ENCODE results near the gene ERLIN1. TPM values are rescaled to one million over a fixed set of nuclear protein-coding genes. Genes with fewer than 3 reads are reported as not detected.

ERLIN1 gene
- polyA plus RNA-seq, 1 donor (not counting 4 experiments of a cell fraction or from before 2014, with no cell fraction given): 45.6 TPM

- dilution Hi-C loops (cut with MboI; ENCODE audit: extremely low pct_ligation_motif_present, low sequenced_read_pairs): no loop called here
- no peaks in the 10 kb centered on the region for H3K9me3 ChIP-seq (ENCODE audit: control insufficient read depth, low read depth, low read length)
- TF ChIP-seq EZH2 (IDR thresholded peaks at IDR 0.05; ENCODE audit: low read length): no peak
- TF ChIP-seq, protein P1, sequence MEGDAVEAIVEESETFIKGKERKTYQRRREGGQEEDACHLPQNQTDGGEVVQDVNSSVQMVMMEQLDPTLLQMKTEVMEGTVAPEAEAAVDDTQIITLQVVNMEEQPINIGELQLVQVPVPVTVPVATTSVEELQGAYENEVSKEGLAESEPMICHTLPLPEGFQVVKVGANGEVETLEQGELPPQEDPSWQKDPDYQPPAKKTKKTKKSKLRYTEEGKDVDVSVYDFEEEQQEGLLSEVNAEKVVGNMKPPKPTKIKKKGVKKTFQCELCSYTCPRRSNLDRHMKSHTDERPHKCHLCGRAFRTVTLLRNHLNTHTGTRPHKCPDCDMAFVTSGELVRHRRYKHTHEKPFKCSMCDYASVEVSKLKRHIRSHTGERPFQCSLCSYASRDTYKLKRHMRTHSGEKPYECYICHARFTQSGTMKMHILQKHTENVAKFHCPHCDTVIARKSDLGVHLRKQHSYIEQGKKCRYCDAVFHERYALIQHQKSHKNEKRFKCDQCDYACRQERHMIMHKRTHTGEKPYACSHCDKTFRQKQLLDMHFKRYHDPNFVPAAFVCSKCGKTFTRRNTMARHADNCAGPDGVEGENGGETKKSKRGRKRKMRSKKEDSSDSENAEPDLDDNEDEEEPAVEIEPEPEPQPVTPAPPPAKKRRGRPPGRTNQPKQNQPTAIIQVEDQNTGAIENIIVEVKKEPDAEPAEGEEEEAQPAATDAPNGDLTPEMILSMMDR (optimal IDR thresholded peaks at IDR 0.05 in 1 of 3, IDR thresholded peaks at IDR 0.05 in 1 of 3, conservative IDR thresholded peaks at IDR 0.05 in 1 of 3; ENCODE audit: extremely low read depth in 1 of 3, insufficient read depth in 2 of 3, low read length in 3 of 3): no peak
- H3K4me1 ChIP-seq (ENCODE audit: control insufficient read depth, extremely low read depth, insufficient read depth, low read length): no peaks in the 10 kb centered on the region
- no peak for FAIRE-seq
- no peaks in the 10 kb centered on the region for H3K27me3 ChIP-seq (ENCODE audit: control insufficient read depth, extremely low read depth, insufficient read depth, low read length)
- H3K4me3 ChIP-seq (ENCODE audit: control insufficient read depth in 2 of 3, extremely low read depth in 1 of 3, insufficient read depth in 2 of 3, low read depth in 1 of 3, low read length in 3 of 3): no peak overlapping the region
- H2AFZ ChIP-seq (ENCODE audit: control insufficient read depth, low read length): no peak overlapping the region
- no peak overlapping the region for H3K4me2 ChIP-seq (ENCODE audit: control insufficient read depth, extremely low read depth, insufficient read depth, low read depth, low read length)
- H3K27ac ChIP-seq (ENCODE audit: control insufficient read depth, insufficient read depth, low read length): no peak overlapping the region
- DNase-seq (ENCODE audit: low read depth, low spot score): no peak
- H3K36me3 ChIP-seq (ENCODE audit: control insufficient read depth in 2 of 2, extremely low read depth in 1 of 2, insufficient read depth in 2 of 2, low read length in 2 of 2): peaks cover 9 to 14% of the 10 kb centered on the region in 2 experiments
- H3K9ac ChIP-seq (ENCODE audit: control insufficient read depth, extremely low read depth, insufficient read depth, low read length): no peak overlapping the region
- no peaks in the 10 kb centered on the region for H4K20me1 ChIP-seq (ENCODE audit: control insufficient read depth, extremely low read depth, insufficient read depth, low read length)
- no peaks in the 10 kb centered on the region for H3K9me1 ChIP-seq (ENCODE audit: control insufficient read depth, extremely low read depth, insufficient read depth, low read length)
- H3K79me2 ChIP-seq (ENCODE audit: control insufficient read depth, insufficient read depth, low read length): no peaks in the 10 kb centered on the region
Measured at GRCh38 chr10:100204370-100204769, 18.5 kb upstream of the ERLIN1 start.

DNA sequence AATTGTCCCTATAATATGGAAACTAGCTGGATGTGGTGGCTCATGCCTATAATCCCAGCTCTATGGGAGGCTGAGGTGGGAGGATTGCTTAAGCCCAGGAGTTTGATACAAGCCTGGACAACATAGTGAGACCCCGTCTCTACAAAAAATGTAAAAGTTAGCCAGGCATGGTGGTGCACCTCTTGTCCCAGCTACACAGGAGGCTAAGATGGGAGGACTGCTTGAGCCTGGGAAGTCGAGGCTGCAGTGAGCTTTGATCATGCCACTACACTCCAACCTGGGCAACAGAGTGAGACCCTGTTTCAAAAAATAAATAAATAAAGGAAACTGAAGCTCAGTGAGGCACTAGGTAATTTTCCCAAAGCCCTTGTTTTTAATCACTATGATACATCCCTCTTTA lies 15.7 kb upstream of the ERLIN1 start:
- no peaks in the 10 kb centered on the region for H3K27me3 ChIP-seq (ENCODE audit: control insufficient read depth, extremely low read depth, insufficient read depth, low read length)
- no peak overlapping the region for H2AFZ ChIP-seq (ENCODE audit: control insufficient read depth, low read length)
- H4K20me1 ChIP-seq (ENCODE audit: control insufficient read depth, extremely low read depth, insufficient read depth, low read length): no peaks in the 10 kb centered on the region
- no peak for TF ChIP-seq EZH2 (IDR thresholded peaks at IDR 0.05; ENCODE audit: low read length)
- TF ChIP-seq, protein P1 (optimal IDR thresholded peaks at IDR 0.05 in 1 of 3, IDR thresholded peaks at IDR 0.05 in 1 of 3, conservative IDR thresholded peaks at IDR 0.05 in 1 of 3; ENCODE audit: extremely low read depth in 1 of 3, insufficient read depth in 2 of 3, low read length in 3 of 3): no peak
- H3K9me1 ChIP-seq (ENCODE audit: control insufficient read depth, extremely low read depth, insufficient read depth, low read length): no peaks in the 10 kb centered on the region
- H3K4me2 ChIP-seq (ENCODE audit: control insufficient read depth, extremely low read depth, insufficient read depth, low read depth, low read length): no peak overlapping the region
- no peak overlapping the region for H3K9ac ChIP-seq (ENCODE audit: control insufficient read depth, extremely low read depth, insufficient read depth, low read length)
- H3K4me3 ChIP-seq (ENCODE audit: control insufficient read depth in 2 of 3, extremely low read depth in 1 of 3, insufficient read depth in 2 of 3, low read depth in 1 of 3, low read length in 3 of 3): no peak overlapping the region
- H3K79me2 ChIP-seq (ENCODE audit: control insufficient read depth, insufficient read depth, low read length): no peaks in the 10 kb centered on the region
- no peaks in the 10 kb centered on the region for H3K4me1 ChIP-seq (ENCODE audit: control insufficient read depth, extremely low read depth, insufficient read depth, low read length)
- H3K36me3 ChIP-seq (ENCODE audit: control insufficient read depth in 2 of 2, extremely low read depth in 1 of 2, insufficient read depth in 2 of 2, low read length in 2 of 2): peaks cover 13 to 23% of the 10 kb centered on the region in 2 experiments
- no peaks in the 10 kb centered on the region for H3K9me3 ChIP-seq (ENCODE audit: control insufficient read depth, low read depth, low read length)
- dilution Hi-C loops (cut with MboI; ENCODE audit: extremely low pct_ligation_motif_present, low sequenced_read_pairs): no loop called here
- DNase-seq (ENCODE audit: low read depth, low spot score) (no peak), FAIRE-seq (no peak)
- H3K27ac ChIP-seq (ENCODE audit: control insufficient read depth, insufficient read depth, low read length): no peak overlapping the region

Data from keratinocyte (primary cell).